HCT116 (cell line): ENCODE results near the gene ABHD17B. TPM values are rescaled to one million over a fixed set of nuclear protein-coding genes. Genes with fewer than 3 reads are reported as not detected.

ENCODE experiments used
- ATAC-seq: fragments of 200-7000 bp; cut with Tn5 transposase; 2 replicates; pipeline ENCODE4 v1.9.1; 2020; ENCODE audit warnings: mild to moderate bottlenecking, moderate library complexity
- BruUV-seq: library from RNA; stranded (reverse); fragments of 400-500 nt; replicated peaks from 2 replicates; lab custom pipeline; 2021; lab: Mats Ljungman, UMichigan
- CTCF ChIA-PET: fragments of 300-600 bp; sonication (Branson Sonifier 250); formaldehyde crosslinking; loops from one replicate; lab custom pipeline; 2021; ENCODE audit warnings: antibody characterized with exemption; lab: Charles Lee
- POLR2A ChIA-PET: fragments of 300-600, 350-600 bp; sonication (Branson Sonifier 250); formaldehyde crosslinking; loops from one replicate; lab custom pipeline; 2021; ENCODE audit warnings: antibody characterized with exemption; lab: Charles Lee
- RAD21 ChIA-PET, 2 experiments: fragments of 300-600 bp; sonication (Branson Sonifier 250); formaldehyde crosslinking; loops; one replicate each; lab custom pipeline; 2023; ENCODE audit warnings: low total read pairs in 2 of 2; ENCODE audit not compliant: uncharacterized antibody in 2 of 2, unreplicated experiment in 2 of 2, low non-redundant PET in 1 of 2; lab: Charles Lee
- DNase-seq: peaks from one replicate; pipeline ENCODE4 v3.0.0-alpha.2; 2010; ENCODE audit warnings: low read depth, low spot score
- H2AFZ ChIP-seq: fragments of 200-600 bp; shearing (Covaris generic), sonication (generic); 2 replicates; pipeline ENCODE4 v1.6.1; 2017; ENCODE audit warnings: low read depth, mixed run types, mixed read lengths, antibody characterized with exemption, low read length; ENCODE audit not compliant: poor library complexity, severe bottlenecking
- H3K27ac ChIP-seq: 2 replicates; pipeline ENCODE4 v1.5.1; 2012; ENCODE audit warnings: low read depth, low read length
- H3K27me3 ChIP-seq: fragments of 200-600 bp; sonication (generic); 2 replicates; pipeline ENCODE4 v1.6.1; 2016; ENCODE audit warnings: mixed run types, low read length, mixed read lengths; ENCODE audit not compliant: insufficient read depth
- H3K36me3 ChIP-seq, 2 experiments: fragments of 200-500 bp in 1 of 2; fragments of 200-600 bp in 1 of 2; sonication (Bioruptor generic) in 1 of 2; sonication (generic) in 1 of 2; 2 replicates each; pipeline versions ENCODE4 v1.5.1 to v1.6.1; 2014 to 2016; ENCODE audit warnings: low read length in 2 of 2, inconsistent platforms in 1 of 2, mixed read lengths in 1 of 2, mixed run types in 1 of 2; ENCODE audit not compliant: insufficient read depth in 2 of 2, control insufficient read depth in 1 of 2
- H3K4me1 ChIP-seq, 2 experiments: fragments of 200-600 bp in 1 of 2; sonication (generic) in 1 of 2; 2 replicates each; pipeline versions ENCODE4 v1.5.1 to v1.6.1; 2012 to 2017; ENCODE audit warnings: low read length in 2 of 2, inconsistent platforms in 1 of 2, mild to moderate bottlenecking in 1 of 2, mixed read lengths in 1 of 2, mixed run types in 1 of 2, moderate library complexity in 1 of 2; ENCODE audit not compliant: insufficient read depth in 2 of 2, control insufficient read depth in 1 of 2
- H3K4me2 ChIP-seq: fragments of 200-600 bp; sonication (generic); 2 replicates; pipeline ENCODE4 v1.6.1; 2017; ENCODE audit warnings: mixed run types, low read length, mixed read lengths
- H3K4me3 ChIP-seq, 2 experiments: fragments of 200-600 bp in 1 of 2; sonication (generic) in 1 of 2; replicated peaks in 1 of 2; 2 replicates each; pipeline ENCODE4 v1.5.1; 2011 to 2016; ENCODE audit warnings: low read length in 2 of 2, control low read depth in 1 of 2, low read depth in 1 of 2, mild to moderate bottlenecking in 1 of 2, mixed read lengths in 1 of 2, mixed run types in 1 of 2
- H3K79me2 ChIP-seq: fragments of 200-600 bp; sonication (generic); 2 replicates; pipeline ENCODE4 v1.6.1; 2017; ENCODE audit warnings: mild to moderate bottlenecking, mixed run types, low read length, moderate library complexity, mixed read lengths; ENCODE audit not compliant: insufficient read depth
- H3K9ac ChIP-seq: fragments of 200-600 bp; sonication (generic); 2 replicates; pipeline ENCODE4 v1.6.1; 2016; ENCODE audit warnings: low read length, mixed read lengths
- H3K9me2 ChIP-seq: fragments of 200-600 bp; sonication (generic), shearing (Covaris generic); 2 replicates; pipeline ENCODE4 v1.6.1; 2017; ENCODE audit warnings: mixed run types, mild to moderate bottlenecking, moderate library complexity; ENCODE audit not compliant: insufficient read depth
- H3K9me3 ChIP-seq, 2 experiments: fragments of 200-500 bp in 1 of 2; fragments of 200-600 bp in 1 of 2; sonication (Bioruptor generic) in 1 of 2; sonication (generic) in 1 of 2; 2 replicates each; pipeline ENCODE4 v1.6.1; 2014 to 2017; ENCODE audit warnings: low read length in 2 of 2, mixed read lengths in 2 of 2, inconsistent platforms in 1 of 2, low read depth in 1 of 2, mild to moderate bottlenecking in 1 of 2, mixed run types in 1 of 2, moderate library complexity in 1 of 2; ENCODE audit not compliant: control insufficient read depth in 1 of 2, insufficient read depth in 1 of 2
- H4K20me1 ChIP-seq: fragments of 200-600 bp; sonication (generic), shearing (Covaris generic); 2 replicates; pipeline ENCODE4 v1.6.1; 2017; ENCODE audit warnings: mixed run types, mild to moderate bottlenecking, moderate library complexity; ENCODE audit not compliant: insufficient read depth
- ATF3 ChIP-seq: IDR thresholded peaks from 2 replicates; pipeline ENCODE4 v1.6.1; 2012
- CBX3 ChIP-seq: IDR thresholded peaks from 2 replicates; pipeline ENCODE4 v1.6.1; 2012; ENCODE audit warnings: low read depth
- CEBPB ChIP-seq: IDR thresholded peaks from 2 replicates; pipeline ENCODE4 v1.6.1; 2012; ENCODE audit warnings: low read depth
- ELF1 ChIP-seq: IDR thresholded peaks from 2 replicates; pipeline ENCODE4 v1.6.1; 2012; ENCODE audit warnings: low read depth, borderline replicate concordance
- EZH2 ChIP-seq: fragments of 200-600 bp; sonication (generic); IDR thresholded peaks from 2 replicates; pipeline ENCODE4 v1.6.1; 2017; ENCODE audit warnings: antibody characterized with exemption, mixed run types
- EZH2phosphoT487 ChIP-seq: fragments of 200-600 bp; IDR thresholded peaks from 2 replicates; pipeline ENCODE4 v1.6.1; 2018; ENCODE audit warnings: antibody characterized with exemption, borderline replicate concordance
- FOSL1 ChIP-seq: IDR thresholded peaks from 2 replicates; pipeline ENCODE4 v1.6.1; 2012; ENCODE audit warnings: low read depth
- JUND ChIP-seq: IDR thresholded peaks from 2 replicates; pipeline ENCODE4 v1.6.1; 2012
- POLR2A ChIP-seq: IDR thresholded peaks from 2 replicates; pipeline ENCODE4 v1.7.0; 2011; ENCODE audit warnings: borderline replicate concordance; ENCODE audit not compliant: insufficient read depth, insufficient read length; ENCODE audit errors: extremely low read depth
- SP1 ChIP-seq: IDR thresholded peaks from 2 replicates; pipeline ENCODE4 v1.6.1; 2012; ENCODE audit warnings: low read depth
- SRF ChIP-seq: IDR thresholded peaks from 2 replicates; pipeline ENCODE4 v1.6.1; 2012; ENCODE audit warnings: low read depth
- TCF7L2 ChIP-seq: IDR thresholded peaks from 2 replicates; pipeline ENCODE4 v1.7.0; 2011; ENCODE audit warnings: borderline replicate concordance, inconsistent platforms; ENCODE audit not compliant: insufficient read depth, insufficient read length; ENCODE audit errors: extremely low read depth
- YY1 ChIP-seq: IDR thresholded peaks from 2 replicates; pipeline ENCODE4 v1.6.1; 2011; ENCODE audit warnings: low read length, low read depth, moderate library complexity, mild to moderate bottlenecking; ENCODE audit not compliant: insufficient replicate concordance; ENCODE audit errors: extremely low read depth
- ZBTB33 ChIP-seq: IDR thresholded peaks from 2 replicates; pipeline ENCODE4 v1.6.1; 2011; ENCODE audit warnings: mild to moderate bottlenecking, low read length, moderate library complexity; ENCODE audit not compliant: insufficient replicate concordance; ENCODE audit errors: extremely low read depth
- ZFX ChIP-seq: fragments of 450-650 bp; IDR thresholded peaks from 2 replicates; pipeline ENCODE4 v1.6.1; 2017
- intact Hi-C: fragments of 100-400 bp; cut with micrococcal nuclease; formaldehyde crosslinking; loops from 2 replicates; pipeline ENCODE4 v1.10.0; 2022
- total RNA-seq: library from RNA; stranded (reverse); gene quantifications from one replicate; pipeline ENCODE4 v1.2.1, GENCODE V29; 2021; ENCODE audit not compliant: unreplicated experiment

The ABHD17B gene
- total RNA-seq, 1 experiment from 2014 or later: 17.0 TPM

GRCh38 chr9:71858102-71858798 lies 52.7 kb downstream of the ABHD17B start:
- Histone ChIP-seq H3K4me1 (no peaks in the 10 kb centered on the region), H3K4me3 (no peak overlapping the region), H3K9me3 (peaks cover 6 to 7% of the 10 kb centered on the region in 2 experiments; a peak in 3 of 4 replicates), H4K20me1 (peaks cover 3% of the 10 kb centered on the region; the same call in 1 of the 2 replicates), H3K9ac (no peak overlapping the region), H3K27me3 (no peaks in the 10 kb centered on the region), H3K27ac (no peak overlapping the region), H3K9me2 (no peaks in the 10 kb centered on the region), H3K36me3 (no peaks in the 10 kb centered on the region), H3K4me2 (no peak overlapping the region), H2AFZ (no peak overlapping the region), H3K79me2 (no peaks in the 10 kb centered on the region)
- ChIA-PET CTCF (no interaction called here), POLR2A (no interaction called here), RAD21 (interaction anchor here in 1 of 2 experiments (0.7 kb wide), 1 partner anchor 224 kb away, joined by 3 read pairs; no protein-coding TSS in a partner anchor)
- no TSS peak for BruUV-seq
- no peak for DNase-seq
- TF ChIP-seq CEBPB (no peak), ZFX (no peak), TCF7L2 (no peak), SRF (no peak), EZH2 (no peak), SP1 (no peak), ZBTB33 (no peak), FOSL1 (no peak), POLR2A (no peak), ATF3 (no peak), JUND (no peak), CBX3 (no peak), YY1 (no peak), ELF1 (no peak), EZH2phosphoT487 (no peak)
- no peak for ATAC-seq
- intact Hi-C loops: no loop called here
